Mucosa of rectum (tissue), 2 donors: ENCODE measurements around the gene RIPOR3.
A peak's percentile ranks its signal among the peaks of the same experiment; 100 is the strongest.

Experiments used
- H3K27ac ChIP-seq, 2 donors: one replicate each; pipeline ENCODE4 v1.7.0; 2013; ENCODE audit warnings: inconsistent platforms in 2 of 2, low read depth in 2 of 2, low read length in 2 of 2
- H3K27me3 ChIP-seq, 2 donors: one replicate each; pipeline ENCODE4 v1.7.0; 2013; ENCODE audit warnings: low read length in 2 of 2; ENCODE audit not compliant: control insufficient read depth in 2 of 2, insufficient read depth in 2 of 2
- H3K36me3 ChIP-seq, 2 donors: one replicate each; pipeline ENCODE4 v1.7.0; 2013; ENCODE audit warnings: low read length in 2 of 2; ENCODE audit not compliant: control insufficient read depth in 2 of 2, insufficient read depth in 2 of 2
- H3K4me1 ChIP-seq, 2 donors: one replicate each; pipeline ENCODE4 v1.7.0; 2013; ENCODE audit warnings: low read length in 2 of 2, mild to moderate bottlenecking in 1 of 2; ENCODE audit not compliant: control insufficient read depth in 2 of 2, insufficient read depth in 2 of 2
- H3K4me3 ChIP-seq, 2 donors: one replicate each; pipeline ENCODE4 v1.7.0; 2013; ENCODE audit warnings: low read length in 2 of 2
- H3K9ac ChIP-seq, 2 donors: one replicate each; pipeline ENCODE4 v1.7.0; 2013; ENCODE audit warnings: low read length in 2 of 2, low read depth in 1 of 2, mild to moderate bottlenecking in 1 of 2
- H3K9me3 ChIP-seq, 2 donors: one replicate each; pipeline ENCODE4 v1.7.0; 2013; ENCODE audit warnings: low read length in 2 of 2; ENCODE audit not compliant: control insufficient read depth in 2 of 2
- donor health status: healthy.
- donor health status: Normal muscosa, but diverticular disease.

Gene RIPOR3

GRCh38 chr20:50655311-50655880 lies 35.9 kb downstream of the RIPOR3 start:
- H3K4me3 ChIP-seq: no peak overlapping the region
- peaks cover 0 to 2% of the 10 kb centered on the region in 2 donors for H3K4me1 ChIP-seq
- H3K27me3 ChIP-seq: no peaks in the 10 kb centered on the region
- no peaks in the 10 kb centered on the region for H3K9me3 ChIP-seq
- no peaks in the 10 kb centered on the region for H3K36me3 ChIP-seq
- peak overlapping the region; percentile 71 to 76 for H3K27ac ChIP-seq
- H3K9ac ChIP-seq: peak overlapping the region; percentile 7 to 24

DNA sequence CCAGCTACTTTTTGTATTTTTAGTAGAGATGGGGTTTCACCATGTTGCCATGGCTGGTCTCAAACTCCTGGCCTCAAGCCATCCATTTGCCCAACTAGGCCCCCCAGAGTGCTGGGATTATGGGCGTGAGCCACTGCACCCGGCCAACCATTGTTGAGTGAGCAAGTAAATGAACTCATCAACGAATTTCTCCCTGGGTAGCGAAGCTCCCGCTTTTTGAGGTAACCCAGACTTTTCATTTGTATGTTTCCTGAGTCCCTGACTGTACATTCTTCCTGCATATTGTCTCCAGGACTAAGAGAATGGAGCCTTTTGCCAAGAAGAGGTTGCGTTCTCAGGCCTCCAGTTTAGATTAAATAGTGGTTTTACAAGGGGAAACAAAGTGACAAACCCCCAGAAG lies 36.4 kb downstream of the RIPOR3 start:
- H3K27ac ChIP-seq: peak overlapping the region; percentile 71 to 76
- no peaks in the 10 kb centered on the region for H3K36me3 ChIP-seq
- H3K4me1 ChIP-seq: peaks cover 0 to 2% of the 10 kb centered on the region in 2 donors
- H3K9ac ChIP-seq: peak overlapping the region; percentile 7 to 24
- no peak overlapping the region for H3K4me3 ChIP-seq
- no peaks in the 10 kb centered on the region for H3K9me3 ChIP-seq
- no peaks in the 10 kb centered on the region for H3K27me3 ChIP-seq

DNA sequence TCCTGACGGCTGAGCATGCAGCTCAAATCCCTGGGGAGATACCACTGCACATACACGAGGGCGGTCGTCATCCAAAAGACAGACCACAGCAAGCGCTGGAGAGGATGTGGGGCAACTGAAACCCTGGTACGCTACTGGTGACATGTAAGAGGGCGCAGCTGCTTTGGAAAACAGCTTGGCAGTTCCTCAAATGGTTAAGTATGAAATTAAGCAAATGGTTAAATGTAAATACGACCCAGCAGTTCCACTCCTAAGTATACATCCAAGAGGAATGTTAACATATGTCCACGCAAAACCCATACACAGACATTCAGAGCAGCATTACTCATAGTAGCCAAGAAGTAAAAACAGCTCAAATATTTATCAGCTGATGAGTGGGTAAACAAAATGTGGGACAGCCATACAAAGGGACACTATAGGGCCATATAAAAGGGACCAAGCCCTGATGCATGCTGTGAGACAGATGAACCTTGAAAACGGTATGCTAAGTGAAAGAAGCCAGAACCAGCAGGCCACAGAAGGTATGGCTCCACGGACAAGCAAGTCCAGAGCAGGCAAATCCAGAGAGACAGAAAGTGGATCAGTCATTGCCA lies 38.5 kb downstream of the RIPOR3 start:
- no peak overlapping the region for H3K4me3 ChIP-seq
- H3K27ac ChIP-seq: no peak overlapping the region
- H3K27me3 ChIP-seq: no peaks in the 10 kb centered on the region
- H3K4me1 ChIP-seq: peaks cover 0 to 2% of the 10 kb centered on the region in 2 donors
- H3K36me3 ChIP-seq: no peaks in the 10 kb centered on the region
- H3K9ac ChIP-seq: no peak overlapping the region
- no peaks in the 10 kb centered on the region for H3K9me3 ChIP-seq

DNA sequence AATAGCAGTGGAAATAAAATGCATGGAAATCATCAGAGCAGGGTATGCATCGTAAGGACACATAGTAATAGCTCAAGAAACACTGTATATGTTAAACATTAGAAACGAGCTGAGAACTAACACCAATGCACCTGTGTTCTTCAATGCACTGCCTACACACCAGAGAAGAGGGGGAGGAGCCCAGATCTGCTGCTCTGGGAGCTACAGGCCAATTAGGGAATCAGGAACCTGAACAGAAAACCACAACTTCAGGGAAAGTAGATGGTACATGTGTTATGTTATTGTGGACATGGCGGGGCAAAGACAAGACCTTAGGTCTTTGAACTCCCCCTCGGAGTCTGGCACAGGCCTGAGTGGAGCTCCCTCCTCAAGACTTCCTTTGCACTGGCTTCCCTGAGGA lies 39.7 kb downstream of the RIPOR3 start:
- Histone ChIP-seq H3K4me1 (peaks cover 0 to 2% of the 10 kb centered on the region in 2 donors), H3K27ac (no peak overlapping the region)

DNA sequence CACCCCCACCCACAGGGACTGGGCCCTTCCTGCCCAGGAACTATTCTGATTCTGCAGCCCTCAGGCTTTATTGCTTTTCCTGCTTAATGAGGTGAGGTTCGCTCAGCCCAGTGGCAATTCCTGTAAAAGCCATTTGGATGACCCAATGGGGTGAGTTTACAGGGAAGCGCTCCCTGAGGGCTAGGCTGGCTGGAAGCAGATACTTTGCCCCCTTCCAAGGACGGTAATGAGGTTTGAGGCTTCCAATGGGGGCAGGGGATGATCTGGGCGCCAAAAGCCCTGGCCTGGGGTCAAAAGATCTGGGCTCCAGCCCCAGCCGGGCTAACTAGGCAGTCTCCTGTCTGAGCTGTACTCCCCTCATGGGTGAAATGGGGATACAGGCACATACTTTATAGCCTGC lies 41.8 kb downstream of the RIPOR3 start:
- Histone ChIP-seq H3K4me3 (no peak overlapping the region), H3K36me3 (no peaks in the 10 kb centered on the region), H3K9me3 (no peaks in the 10 kb centered on the region), H3K27ac (no peak overlapping the region), H3K27me3 (no peaks in the 10 kb centered on the region), H3K9ac (no peak overlapping the region), H3K4me1 (peaks cover 6 to 7% of the 10 kb centered on the region in 2 donors)

More for the DNA sequence above, 39.7 kb downstream of the RIPOR3 start:
- Histone ChIP-seq H3K27me3 (no peaks in the 10 kb centered on the region), H3K9ac (no peak overlapping the region), H3K9me3 (no peaks in the 10 kb centered on the region), H3K36me3 (no peaks in the 10 kb centered on the region), H3K4me3 (no peak overlapping the region)

- H3K4me3 ChIP-seq: no peak overlapping the region
- H3K27ac ChIP-seq: no peak overlapping the region
- H3K4me1 ChIP-seq: peaks cover 6 to 7% of the 10 kb centered on the region in 2 donors
- no peak overlapping the region for H3K9ac ChIP-seq
- H3K36me3 ChIP-seq: no peaks in the 10 kb centered on the region
- H3K27me3 ChIP-seq: no peaks in the 10 kb centered on the region
- no peaks in the 10 kb centered on the region for H3K9me3 ChIP-seq
Observed at GRCh38 chr20:50648651-50649050, 42.7 kb downstream of the RIPOR3 start.

- peak overlapping the region; percentile 56 to 64 for H3K27ac ChIP-seq
- H3K9ac ChIP-seq: no peak overlapping the region
- H3K4me3 ChIP-seq: no peak overlapping the region
- no peaks in the 10 kb centered on the region for H3K9me3 ChIP-seq
- H3K36me3 ChIP-seq: no peaks in the 10 kb centered on the region
- H3K27me3 ChIP-seq: no peaks in the 10 kb centered on the region
- peaks cover 5 to 6% of the 10 kb centered on the region in 2 donors for H3K4me1 ChIP-seq
Observed at GRCh38 chr20:50646483-50646996, 44.8 kb downstream of the RIPOR3 start.

GRCh38 chr20:50645253-50646068 lies 45.9 kb downstream of the RIPOR3 start:
- Histone ChIP-seq H3K27me3 (no peaks in the 10 kb centered on the region), H3K9me3 (no peaks in the 10 kb centered on the region), H3K4me1 (peaks cover 5 to 6% of the 10 kb centered on the region in 2 donors), H3K4me3 (peak overlapping the region in 1 of 2 donors; percentile 48), H3K9ac (peak overlapping the region in 1 of 2 donors; percentile 34), H3K36me3 (no peaks in the 10 kb centered on the region), H3K27ac (peak overlapping the region; percentile 76 to 82)

DNA sequence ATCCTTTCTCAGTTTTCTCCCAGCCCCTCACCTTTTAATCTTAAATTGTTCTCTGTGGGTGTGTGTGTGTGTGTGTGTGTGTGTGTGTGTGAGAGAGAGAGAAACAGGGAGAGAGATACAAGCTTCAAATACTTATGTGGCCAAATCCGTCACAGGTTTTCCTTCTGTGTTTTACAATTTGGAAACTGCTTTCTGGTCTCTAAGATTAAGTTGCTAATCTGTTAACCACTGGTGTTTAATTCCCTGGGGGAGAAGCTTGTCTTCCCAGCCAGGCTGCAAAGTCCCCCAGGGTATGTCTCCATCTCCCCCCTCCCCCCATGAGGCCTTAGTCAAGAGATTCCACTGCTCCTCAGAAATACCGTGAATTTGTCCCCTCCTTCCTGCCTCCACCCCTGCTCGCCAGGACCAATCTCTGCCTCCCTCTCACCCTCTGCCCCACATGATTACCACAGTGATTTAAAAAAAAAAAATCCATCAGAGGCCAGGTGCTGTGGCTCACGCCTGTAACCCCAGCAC lies 49.0 kb downstream of the RIPOR3 start:
- Histone ChIP-seq H3K27ac (no peak overlapping the region), H3K9me3 (no peaks in the 10 kb centered on the region), H3K27me3 (no peaks in the 10 kb centered on the region), H3K9ac (no peak overlapping the region), H3K4me3 (no peak overlapping the region), H3K4me1 (peaks cover 5 to 6% of the 10 kb centered on the region in 2 donors), H3K36me3 (no peaks in the 10 kb centered on the region)
